GM21723 (cell line): ENCODE measurements around the gene DNMT1.
"Not testable (repeated sequence)": the region's sequence is repeated elsewhere in the genome, so short reads cannot be mapped to it uniquely, and the experiment has no call there.

Source experiments
- ATAC-seq: cut with Tn5 transposase; IDR thresholded peaks from one replicate; pipeline ENCODE4 v1.9.1; 2021; ENCODE audit warnings: mild to moderate bottlenecking, moderate library complexity; ENCODE audit not compliant: unreplicated experiment

Gene DNMT1

GRCh38 chr19:10184636-10185035 lies 10.1 kb downstream of the DNMT1 start:
- no peak for ATAC-seq

- no peak for ATAC-seq
Measured at GRCh38 chr19:10183926-10184325, 10.8 kb downstream of the DNMT1 start.

- no peak for ATAC-seq
Measured at GRCh38 chr19:10182847-10183246, 11.9 kb downstream of the DNMT1 start.

GRCh38 chr19:10182076-10182475 lies 12.7 kb downstream of the DNMT1 start:
- ATAC-seq, result no peak

- ATAC-seq, result no peak
Measured at GRCh38 chr19:10180459-10180858, 14.3 kb downstream of the DNMT1 start.

- not testable (repeated sequence) for ATAC-seq
Measured at GRCh38 chr19:10180024-10180423, 14.7 kb downstream of the DNMT1 start.

- ATAC-seq, result no peak
Measured at GRCh38 chr19:10173527-10173926, 21.2 kb downstream of the DNMT1 start.

GRCh38 chr19:10168386-10168948 lies 26.3 kb downstream of the DNMT1 start:
- ATAC-seq, result no peak

- no peak for ATAC-seq
Measured at GRCh38 chr19:10167459-10167858, 27.3 kb downstream of the DNMT1 start.

- not testable (repeated sequence) for ATAC-seq
Measured at GRCh38 chr19:10166501-10166900, 28.3 kb downstream of the DNMT1 start.

- ATAC-seq, result no peak
Measured at GRCh38 chr19:10166046-10166445, 28.7 kb downstream of the DNMT1 start.

GRCh38 chr19:10163536-10163935 lies 31.2 kb downstream of the DNMT1 start:
- ATAC-seq, result no peak

GRCh38 chr19:10159610-10160009 lies 35.1 kb downstream of the DNMT1 start:
- no peak for ATAC-seq

GRCh38 chr19:10158485-10158884 lies 36.3 kb downstream of the DNMT1 start:
- no peak for ATAC-seq

GRCh38 chr19:10158071-10158470 lies 36.7 kb downstream of the DNMT1 start:
- no peak for ATAC-seq

GRCh38 chr19:10155839-10156238 lies 38.9 kb downstream of the DNMT1 start:
- ATAC-seq, result no peak

- ATAC-seq, result no peak
Measured at GRCh38 chr19:10152100-10152499, 42.7 kb downstream of the DNMT1 start.

- ATAC-seq, result no peak
Measured at GRCh38 chr19:10151521-10151920, 43.2 kb downstream of the DNMT1 start.

GRCh38 chr19:10149427-10149826 lies 45.3 kb downstream of the DNMT1 start:
- no peak for ATAC-seq

GRCh38 chr19:10146142-10146541 lies 48.6 kb downstream of the DNMT1 start:
- ATAC-seq, result no peak

- ATAC-seq, result no peak
Measured at GRCh38 chr19:10145031-10145430, 49.7 kb downstream of the DNMT1 start.

GRCh38 chr19:10144361-10144760 lies 50.4 kb downstream of the DNMT1 start:
- ATAC-seq, result no peak

- ATAC-seq, result no peak
Measured at GRCh38 chr19:10143681-10144080, 51.1 kb downstream of the DNMT1 start.
